ENCODE data around the gene MACROH2A2. TPM values are rescaled to one million over a fixed set of nuclear protein-coding genes. Genes with fewer than 3 reads are reported as not detected.

Gene MACROH2A2
- total and polyA plus RNA-seq, 2 of the 8 experiments (the other 6 are each of a cell fraction or from before 2014, with no cell fraction given): 7.9 to 9.3 TPM

DNA sequence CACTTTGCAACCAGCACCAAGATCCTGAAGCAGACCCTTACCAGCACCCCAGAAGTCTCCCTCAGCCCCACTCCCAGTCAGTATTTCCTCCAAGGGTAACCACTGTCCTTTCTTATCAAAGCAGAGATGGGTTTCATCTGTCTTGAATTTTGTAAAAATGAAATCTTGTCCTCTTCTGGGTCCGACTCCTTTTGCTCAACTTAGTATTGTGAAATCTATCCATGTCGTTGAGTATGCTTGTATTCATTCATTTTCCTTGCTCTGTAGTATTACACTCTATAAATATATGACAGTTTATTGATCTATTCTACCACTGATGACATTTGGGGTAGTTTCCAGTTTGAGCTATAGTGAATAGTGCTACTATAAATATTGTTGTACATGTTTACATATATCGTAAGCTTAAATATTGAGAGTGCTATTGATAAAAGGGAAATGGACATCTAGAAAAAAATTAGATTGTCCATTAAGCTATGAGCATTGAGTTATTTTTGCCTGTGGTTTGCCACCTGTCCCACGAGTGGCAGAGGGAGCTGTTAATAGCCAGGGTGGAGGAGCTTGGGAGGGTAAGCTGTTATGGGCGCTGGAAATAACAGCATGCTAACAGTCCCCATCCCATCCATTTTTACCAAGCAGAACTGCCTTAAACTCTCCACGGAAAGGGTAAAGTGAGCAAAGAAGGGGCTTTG is 43.5 kb downstream of the MACROH2A2 start (continued):
- TF ChIP-seq, protein P1, sequence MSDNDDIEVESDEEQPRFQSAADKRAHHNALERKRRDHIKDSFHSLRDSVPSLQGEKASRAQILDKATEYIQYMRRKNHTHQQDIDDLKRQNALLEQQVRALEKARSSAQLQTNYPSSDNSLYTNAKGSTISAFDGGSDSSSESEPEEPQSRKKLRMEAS (IDR thresholded peaks at IDR 0.05): no peak
- no peak for TF ChIP-seq SRF (IDR thresholded peaks at IDR 0.05; ENCODE audit: low read depth, low read length)
- no peak for TF ChIP-seq HDAC2 (IDR thresholded peaks at IDR 0.05; ENCODE audit: borderline replicate concordance in 1 of 2, low read depth in 2 of 2, low read length in 2 of 2)
- TF ChIP-seq RXRA (IDR thresholded peaks at IDR 0.05; ENCODE audit: insufficient read depth, low read depth, low read length): no peak
- no peak for TF ChIP-seq CBX5 (IDR thresholded peaks at IDR 0.05; ENCODE audit: low read depth, low read length)
- no peak for TF ChIP-seq SP1 (IDR thresholded peaks at IDR 0.05; ENCODE audit: low read depth, low read length)
